Mesenchymal stem cell (in vitro differentiated cells and primary cell): Measurements from ENCODE around the gene SSX2IP.

Experiments
- DNase-seq: peaks from one replicate; pipeline ENCODE4 v3.0.0-alpha.2; 2013
- H2AFZ ChIP-seq: one replicate; pipeline ENCODE4 v1.6.1; 2013; ENCODE audit warnings: low read depth, mild to moderate bottlenecking, control low read depth, inconsistent platforms, low read length, moderate library complexity
- H2AK5ac ChIP-seq: 2 replicates; pipeline ENCODE4 v1.6.1; 2013; ENCODE audit warnings: low read length, moderate library complexity, mild to moderate bottlenecking, inconsistent platforms; ENCODE audit not compliant: severe bottlenecking
- H2BK120ac ChIP-seq: one replicate; pipeline ENCODE4 v1.6.1; 2013; ENCODE audit warnings: low read depth, mild to moderate bottlenecking, inconsistent platforms, low read length, moderate library complexity
- H2BK12ac ChIP-seq, 2 experiments: one replicate each; pipeline ENCODE4 v1.6.1; 2013; ENCODE audit warnings: inconsistent platforms in 2 of 2, low read length in 2 of 2, mild to moderate bottlenecking in 2 of 2, moderate library complexity in 2 of 2, control low read depth in 1 of 2
- H2BK15ac ChIP-seq: one replicate; pipeline ENCODE4 v1.6.1; 2013; ENCODE audit warnings: mild to moderate bottlenecking, low read depth, inconsistent platforms; ENCODE audit not compliant: poor library complexity, severe bottlenecking
- H2BK5ac ChIP-seq: 2 replicates; pipeline ENCODE4 v1.6.1; 2013; ENCODE audit warnings: low read depth, mild to moderate bottlenecking, low read length, control low read depth, inconsistent platforms; ENCODE audit not compliant: poor library complexity, severe bottlenecking
- H3K14ac ChIP-seq, 2 experiments: one replicate each; pipeline ENCODE4 v1.6.1; 2013; ENCODE audit warnings: inconsistent platforms in 2 of 2, low read length in 2 of 2, control low read depth in 1 of 2, mild to moderate bottlenecking in 1 of 2, moderate library complexity in 1 of 2
- H3K18ac ChIP-seq, 2 experiments: one replicate each; pipeline ENCODE4 v1.6.1; 2013; ENCODE audit warnings: inconsistent platforms in 2 of 2, low read length in 2 of 2, control low read depth in 1 of 2, low read depth in 1 of 2, mild to moderate bottlenecking in 1 of 2
- H3K23ac ChIP-seq, 2 experiments: one replicate each; pipeline ENCODE4 v1.6.1; 2013; ENCODE audit warnings: inconsistent platforms in 2 of 2, low read length in 2 of 2, mild to moderate bottlenecking in 2 of 2, moderate library complexity in 2 of 2, control low read depth in 1 of 2
- H3K27ac ChIP-seq: 2 replicates; pipeline ENCODE4 v1.5.1; 2013; ENCODE audit warnings: mild to moderate bottlenecking, moderate library complexity, low read length, control low read depth, inconsistent platforms; ENCODE audit not compliant: poor library complexity, severe bottlenecking
- H3K27me3 ChIP-seq, 2 experiments: 2 replicates each; pipeline versions ENCODE4 v1.6.1 to v1.7.0; 2013; ENCODE audit warnings: low read length in 2 of 2, mild to moderate bottlenecking in 2 of 2, moderate library complexity in 2 of 2, control low read depth in 1 of 2, inconsistent platforms in 1 of 2; ENCODE audit not compliant: control insufficient read depth in 1 of 2, insufficient read depth in 1 of 2
- H3K36me3 ChIP-seq, 2 experiments: 2 replicates each; pipeline versions ENCODE4 v1.6.1 to v1.7.0; 2013; ENCODE audit warnings: low read length in 2 of 2, control low read depth in 1 of 2, inconsistent platforms in 1 of 2, low read depth in 1 of 2, mild to moderate bottlenecking in 1 of 2; ENCODE audit not compliant: insufficient read depth in 2 of 2, control insufficient read depth in 1 of 2
- H3K4ac ChIP-seq, 2 experiments: one replicate each; pipeline ENCODE4 v1.6.1; 2013; ENCODE audit warnings: inconsistent platforms in 2 of 2, low read length in 2 of 2, mild to moderate bottlenecking in 2 of 2, moderate library complexity in 2 of 2, control low read depth in 1 of 2, low read depth in 1 of 2
- H3K4me1 ChIP-seq: 2 replicates; pipeline ENCODE4 v1.6.1; 2013; ENCODE audit warnings: low read depth, low read length, control low read depth; ENCODE audit not compliant: control insufficient read depth, insufficient read depth
- H3K4me2 ChIP-seq: 2 replicates; pipeline ENCODE4 v1.6.1; 2013; ENCODE audit warnings: low read length, mild to moderate bottlenecking, inconsistent platforms; ENCODE audit not compliant: poor library complexity, severe bottlenecking
- H3K4me3 ChIP-seq, 2 experiments: 2 replicates each; pipeline versions ENCODE4 v1.5.1 to v1.7.0; 2013; ENCODE audit warnings: low read length in 2 of 2, mild to moderate bottlenecking in 2 of 2, control low read depth in 1 of 2, low read depth in 1 of 2; ENCODE audit not compliant: insufficient read depth in 1 of 2
- H3K79me1 ChIP-seq: replicated peaks from 2 replicates; pipeline ENCODE4 v1.6.1; 2013; ENCODE audit warnings: mild to moderate bottlenecking, control low read depth, low read length, inconsistent platforms; ENCODE audit not compliant: poor library complexity, severe bottlenecking
- H3K9ac ChIP-seq: 2 replicates; pipeline ENCODE4 v1.7.0; 2013; ENCODE audit warnings: mild to moderate bottlenecking, low read length, moderate library complexity
- H3K9me3 ChIP-seq: 2 replicates; pipeline ENCODE4 v1.7.0; 2013; ENCODE audit warnings: mild to moderate bottlenecking, low read length; ENCODE audit not compliant: control insufficient read depth
- H4K8ac ChIP-seq: one replicate; pipeline ENCODE4 v1.6.1; 2013; ENCODE audit warnings: inconsistent platforms, mild to moderate bottlenecking, low read length, moderate library complexity
- H4K91ac ChIP-seq: one replicate; pipeline ENCODE4 v1.6.1; 2013; ENCODE audit warnings: mild to moderate bottlenecking, low read length, inconsistent platforms
- WGBS: methylation state at CpG from one replicate; pipeline ENCODE4 v1.1.7; 2013; ENCODE audit warnings: mixed read lengths; 5-methylcytosine and 5-hydroxymethylcytosine counted together

Gene SSX2IP

DNA sequence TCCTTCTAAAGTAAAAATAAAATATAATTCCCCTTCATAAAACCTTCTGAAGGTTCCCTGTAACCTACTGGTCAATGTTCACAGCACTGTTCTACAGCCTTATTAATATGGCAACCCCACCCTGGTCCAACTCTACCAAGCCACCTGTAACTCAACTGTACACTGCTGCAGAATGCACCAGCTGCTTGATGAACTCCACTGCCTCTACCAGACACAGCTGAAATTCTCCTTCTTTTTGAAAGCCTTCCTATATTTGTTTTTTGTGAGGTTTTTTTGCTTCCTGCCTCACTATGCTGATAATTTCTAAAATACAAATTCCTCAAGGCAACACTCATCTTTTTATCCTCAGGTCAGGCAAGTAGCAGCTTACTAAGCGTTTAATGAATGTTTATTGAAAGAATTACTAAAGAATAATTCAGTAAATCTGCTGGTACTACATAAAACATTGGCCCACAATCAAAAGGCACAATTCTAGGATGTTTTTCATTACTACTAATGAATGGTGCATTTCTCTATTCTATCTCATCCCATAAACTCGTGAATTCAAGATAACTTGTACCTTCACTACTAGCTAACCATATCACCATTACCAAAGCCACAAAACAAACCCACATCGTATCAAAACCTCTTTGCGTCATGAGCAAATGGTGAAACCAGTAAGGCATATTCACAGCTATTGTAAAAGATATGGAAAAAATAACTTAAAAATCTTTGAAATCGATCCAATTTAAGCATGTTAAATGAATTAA lies 2.4 kb downstream of the SSX2IP start:
- H3K4me3 ChIP-seq: peak overlapping the region in 1 of 2 experiments; percentile 0
- no peak overlapping the region for H2BK5ac ChIP-seq
- no peak overlapping the region for H2AK5ac ChIP-seq
- H3K79me1 ChIP-seq: peaks cover 7% of the 10 kb centered on the region
- no peak overlapping the region for H3K4ac ChIP-seq
- no peaks in the 10 kb centered on the region for H3K4me1 ChIP-seq
- H3K18ac ChIP-seq: no peak overlapping the region
- no peak overlapping the region for H3K23ac ChIP-seq
- DNase-seq: no peak
- no peaks in the 10 kb centered on the region for H3K36me3 ChIP-seq
- H3K4me2 ChIP-seq: no peak overlapping the region
- H3K27ac ChIP-seq: no peak overlapping the region
- H2BK120ac ChIP-seq: no peak overlapping the region
- H4K8ac ChIP-seq: no peak overlapping the region
- H3K9ac ChIP-seq: no peak overlapping the region
- no peak overlapping the region for H2AFZ ChIP-seq
- H3K9me3 ChIP-seq: no peaks in the 10 kb centered on the region
- H2BK15ac ChIP-seq: no peak overlapping the region
- no peak overlapping the region for H3K14ac ChIP-seq
- 95% methylated on average over 3 of the region's 5 CpGs for WGBS
- no peak overlapping the region for H2BK12ac ChIP-seq
- H4K91ac ChIP-seq: no peak overlapping the region
- no peaks in the 10 kb centered on the region for H3K27me3 ChIP-seq

DNA sequence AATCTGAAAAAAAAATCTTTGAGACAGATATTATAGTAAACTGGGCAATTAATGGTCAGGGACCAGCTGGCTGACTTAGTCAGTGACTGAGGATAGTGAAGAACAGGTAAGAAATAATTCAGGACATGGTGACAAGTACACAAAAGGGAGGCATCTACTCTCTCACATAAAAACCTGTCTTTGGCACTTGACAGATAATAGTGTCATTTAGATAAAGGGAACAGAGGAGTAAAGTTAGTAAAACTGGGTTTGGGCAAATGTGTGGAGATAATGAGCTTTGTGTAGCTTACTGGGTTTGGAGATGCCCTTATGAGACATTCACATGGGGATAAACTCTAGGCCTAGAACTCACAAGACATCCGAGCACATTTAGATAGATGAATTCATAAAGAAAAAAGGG lies 4.0 kb downstream of the SSX2IP start:
- WGBS: 100% methylated on average over 1 of the region's 1 CpG
- Histone ChIP-seq H3K23ac (no peak overlapping the region), H2BK15ac (no peak overlapping the region), H3K4me3 (no peak overlapping the region), H4K91ac (no peak overlapping the region), H3K27ac (no peak overlapping the region), H2AK5ac (no peak overlapping the region), H2BK12ac (no peak overlapping the region), H4K8ac (no peak overlapping the region), H3K9ac (no peak overlapping the region), H3K79me1 (peaks cover 7% of the 10 kb centered on the region), H3K4me2 (no peak overlapping the region), H3K4ac (no peak overlapping the region), H2BK5ac (no peak overlapping the region), H3K36me3 (no peaks in the 10 kb centered on the region), H3K4me1 (no peaks in the 10 kb centered on the region), H2BK120ac (no peak overlapping the region), H3K9me3 (no peaks in the 10 kb centered on the region), H3K14ac (no peak overlapping the region), H3K18ac (no peak overlapping the region), H3K27me3 (no peaks in the 10 kb centered on the region), H2AFZ (no peak overlapping the region)
- no peak for DNase-seq

DNA sequence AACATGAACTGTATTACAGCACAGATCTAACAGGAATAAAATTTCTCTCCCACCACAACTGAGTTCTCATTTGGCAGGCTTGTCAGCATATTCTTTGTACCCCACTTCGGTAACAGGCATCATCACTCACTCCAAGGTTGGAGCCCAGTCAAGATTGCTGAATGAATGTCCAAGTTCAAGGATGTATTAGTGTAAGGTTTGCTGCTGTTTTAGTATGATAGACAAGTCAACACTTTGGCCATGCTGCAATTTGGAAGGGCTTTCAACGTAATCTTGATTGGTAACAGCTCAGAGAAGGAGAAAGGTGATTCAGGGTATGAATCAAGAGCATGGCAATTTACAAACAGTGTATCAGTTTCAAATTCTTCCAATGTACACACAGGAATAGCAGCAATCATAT lies 6.8 kb downstream of the SSX2IP start:
- no peak overlapping the region for H4K91ac ChIP-seq
- no peaks in the 10 kb centered on the region for H3K9me3 ChIP-seq
- H3K27me3 ChIP-seq: no peaks in the 10 kb centered on the region
- no peak overlapping the region for H3K27ac ChIP-seq
- no peak overlapping the region for H2AFZ ChIP-seq
- no peak overlapping the region for H2BK15ac ChIP-seq
- H2AK5ac ChIP-seq: no peak overlapping the region
- H3K18ac ChIP-seq: no peak overlapping the region
- H3K79me1 ChIP-seq: peaks cover 6% of the 10 kb centered on the region
- H3K36me3 ChIP-seq: no peaks in the 10 kb centered on the region
- H4K8ac ChIP-seq: no peak overlapping the region
- H2BK5ac ChIP-seq: no peak overlapping the region
- H3K23ac ChIP-seq: no peak overlapping the region
- no peak overlapping the region for H2BK120ac ChIP-seq
- H3K9ac ChIP-seq: no peak overlapping the region
- no peak for DNase-seq
- H2BK12ac ChIP-seq: no peak overlapping the region
- no peak overlapping the region for H3K4me3 ChIP-seq
- no peak overlapping the region for H3K14ac ChIP-seq
- no peaks in the 10 kb centered on the region for H3K4me1 ChIP-seq
- H3K4ac ChIP-seq: no peak overlapping the region
- H3K4me2 ChIP-seq: no peak overlapping the region
- 100% methylated on average over 1 of the region's 2 CpGs for WGBS

DNA sequence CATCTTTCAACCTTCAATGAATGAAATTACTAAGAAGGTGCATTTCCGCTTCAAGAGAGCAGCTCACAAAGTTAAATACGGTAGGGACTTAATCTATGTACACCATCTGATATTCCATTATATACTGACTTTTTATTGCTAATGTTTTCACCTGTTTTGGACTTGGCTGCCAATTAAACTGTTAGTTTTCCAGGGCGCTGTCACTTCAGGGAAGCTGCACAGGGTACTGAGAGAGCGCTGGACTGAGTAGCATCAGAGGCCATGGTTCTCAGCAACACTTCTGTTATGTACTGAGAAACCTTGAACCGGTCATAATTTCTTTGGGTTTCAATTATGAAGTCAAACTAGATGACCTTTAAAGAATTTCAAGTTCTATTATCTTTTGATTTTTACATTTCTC lies 8.2 kb downstream of the SSX2IP start:
- Histone ChIP-seq H3K4me3 (no peak overlapping the region), H3K23ac (no peak overlapping the region), H3K9me3 (no peaks in the 10 kb centered on the region), H2BK12ac (no peak overlapping the region), H2AFZ (no peak overlapping the region), H3K27me3 (no peaks in the 10 kb centered on the region), H4K8ac (no peak overlapping the region), H4K91ac (no peak overlapping the region), H3K36me3 (no peaks in the 10 kb centered on the region), H3K4me1 (no peaks in the 10 kb centered on the region), H3K79me1 (peaks cover 6% of the 10 kb centered on the region), H3K4me2 (no peak overlapping the region), H3K14ac (no peak overlapping the region), H2BK15ac (no peak overlapping the region), H3K9ac (no peak overlapping the region), H3K4ac (no peak overlapping the region), H3K18ac (no peak overlapping the region), H3K27ac (no peak overlapping the region), H2AK5ac (no peak overlapping the region), H2BK5ac (no peak overlapping the region), H2BK120ac (no peak overlapping the region)
- no peak for DNase-seq
- 100% methylated on average over 4 of the region's 5 CpGs for WGBS
